Measurements from ENCODE around the gene NUP62.

- TF ChIP-seq CTCF (IDR thresholded peaks at IDR 0.05; ENCODE audit: low read depth, low read length, missing input control) (no peak), JUND (IDR thresholded peaks at IDR 0.05) (no peak), REST (IDR thresholded peaks at IDR 0.05) (peak; percentile 40), SP1 (IDR thresholded peaks at IDR 0.05) (peak; percentile 74), YY1 (IDR thresholded peaks at IDR 0.05) (peak; percentile 57), TAF1 (conservative IDR thresholded peaks at IDR 0.05) (no peak), EGR1 (IDR thresholded peaks at IDR 0.05; ENCODE audit: low read depth in 2 of 2) (peak in 1 of 2 donors; percentile 16), ATF3 (IDR thresholded peaks at IDR 0.05) (no peak), GABPA (IDR thresholded peaks at IDR 0.05 in 1 of 2, conservative IDR thresholded peaks at IDR 0.05 in 1 of 2) (peak; percentile 86 to 96), MAX (IDR thresholded peaks at IDR 0.05) (peak; percentile 47), NR2F2 (IDR thresholded peaks at IDR 0.05) (peak; percentile 40), RAD21 (IDR thresholded peaks at IDR 0.05) (no peak), ZBTB33 (IDR thresholded peaks at IDR 0.05) (no peak)
Observed at GRCh38 chr19:49866933-49867782, 62.1 kb downstream of the NUP62 start, which contains the start of gene PNKP.
